ENCODE measurements around the gene HMGXB4.

DNA sequence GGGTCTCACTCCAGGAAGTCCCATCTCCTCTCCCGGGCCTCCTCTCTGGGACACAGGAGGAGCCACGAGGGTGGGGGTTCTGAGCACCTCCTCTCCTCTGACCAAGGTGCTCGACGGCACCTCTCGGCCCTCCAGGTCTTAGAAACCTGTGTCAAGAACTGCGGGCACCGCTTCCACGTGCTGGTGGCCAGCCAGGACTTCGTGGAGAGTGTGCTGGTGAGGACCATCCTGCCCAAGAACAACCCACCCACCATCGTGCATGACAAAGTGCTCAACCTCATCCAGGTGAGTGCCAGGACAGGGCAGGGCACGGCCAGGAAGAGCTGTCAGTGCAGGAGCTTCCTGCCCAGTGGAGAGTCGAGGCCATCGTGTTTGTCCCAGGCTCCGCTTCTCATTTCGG lies 65.6 kb downstream of the HMGXB4 start:
- TF ChIP-seq CTCF (IDR thresholded peaks at IDR 0.05; ENCODE audit: low read length), result no peak
- TF ChIP-seq EZH2 (IDR thresholded peaks at IDR 0.05; ENCODE audit: borderline replicate concordance, low read length), result no peak

Data from OCI-LY1 (cell line).